Mesenteric fat pad (tissue), 1 donor: Measurements from ENCODE around the gene PGA4. TPM values are rescaled to one million over a fixed set of nuclear protein-coding genes. Genes with fewer than 3 reads are reported as not detected.

Experiments
- DNase-seq: peaks from one replicate; pipeline ENCODE4 v3.0.0-alpha.2; 2020; ENCODE audit warnings: low spot score
- total RNA-seq: library from RNA; stranded (reverse); fragmentation: NEBNext Ultra II Directional; extraction: Animal tissue kit (Norgen Biotek cat#: 25700); gene quantifications from one replicate; pipeline ENCODE4 v1.2.1, GENCODE V29; 2021
- donor health status: DM: yes; HTN: yes; CAD: no.

The PGA4 gene
- total RNA-seq, 1 donor from 2014 or later: 20.6 TPM

GRCh38 chr11:61277186-61278000, 55.2 kb downstream of the PGA4 start:
- DNase-seq: no peak

GRCh38 chr11:61278001-61278470, 55.9 kb downstream of the PGA4 start:
- DNase-seq: no peak

DNA sequence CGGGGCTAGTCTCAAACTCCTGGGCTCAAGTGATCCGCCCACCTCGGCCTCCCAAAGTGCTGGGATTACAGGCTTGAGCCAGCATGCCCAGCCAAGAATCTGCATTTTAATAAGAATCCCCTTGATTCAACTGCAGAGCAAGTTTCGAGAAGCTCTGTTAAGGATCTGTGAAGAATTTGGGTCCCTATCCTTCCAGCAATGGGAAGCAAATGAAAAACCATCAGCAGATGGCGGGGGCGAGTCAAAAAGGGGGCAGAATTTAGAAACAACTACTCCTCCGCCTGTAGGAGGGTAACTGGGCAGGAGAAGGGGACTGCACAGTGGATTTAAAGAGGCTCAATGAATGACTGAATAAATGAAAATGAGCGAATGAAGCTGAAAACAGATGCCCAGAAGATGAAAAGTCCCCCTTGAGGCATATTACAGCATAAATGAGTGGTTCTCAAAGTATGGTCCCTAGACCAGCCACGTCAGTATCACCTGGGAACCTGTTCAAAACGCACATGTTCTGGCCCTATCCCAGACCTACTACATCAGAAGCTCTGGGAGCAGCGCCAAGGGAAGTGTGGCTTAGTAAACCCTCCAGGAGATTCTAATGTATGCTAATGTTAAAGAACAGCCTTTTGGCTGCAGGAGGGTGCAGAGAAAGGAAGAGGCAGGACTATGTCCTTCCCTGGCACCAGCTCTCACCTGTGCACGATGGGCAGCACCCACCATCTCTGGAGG, 58.0 kb downstream of the PGA4 start:
- no peak for DNase-seq

DNA sequence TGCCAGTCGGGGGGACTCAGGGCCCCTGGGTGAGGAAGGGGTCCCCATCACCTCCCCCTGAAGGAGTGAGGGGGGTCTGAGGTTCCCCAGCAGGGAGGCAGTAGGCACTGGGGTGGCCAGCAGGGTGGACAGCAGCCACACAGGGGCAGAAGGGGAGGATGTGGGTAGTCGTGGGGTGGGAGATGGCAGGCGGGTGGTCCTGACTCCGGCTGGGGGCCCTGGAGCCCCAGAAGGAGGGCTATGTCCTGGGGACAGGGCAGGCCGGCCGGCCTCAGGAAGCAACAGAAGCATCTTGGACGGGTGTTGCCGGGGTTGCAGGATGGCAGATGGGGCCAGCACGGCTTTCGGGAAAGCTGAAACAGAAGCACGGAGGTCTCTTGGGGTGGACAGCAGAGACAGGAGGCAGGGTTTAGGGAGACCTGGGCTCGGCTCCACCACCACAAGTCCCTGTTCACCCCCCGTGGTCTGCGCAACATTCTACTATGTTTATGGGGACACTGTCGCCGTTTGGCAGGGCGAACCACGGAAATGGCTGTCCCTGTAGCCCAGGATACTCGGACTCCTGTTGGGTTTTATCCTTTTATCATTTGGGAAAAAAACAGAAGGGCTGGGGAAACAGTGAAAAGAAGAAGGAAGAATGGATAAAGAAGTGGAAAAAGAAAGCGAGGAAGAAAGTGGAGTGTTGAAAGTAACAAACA, 58.9 kb downstream of the PGA4 start:
- DNase-seq: no peak

Other genes starting within 250 kb of the PGA4 start
- 0.26 TPM for gene CD5, start 119.9 kb upstream of the PGA4 start, total RNA-seq
- gene VPS37C, start 60.9 kb upstream of the PGA4 start, total RNA-seq: 21.5 TPM
- gene PGA3, start 18.8 kb upstream of the PGA4 start, total RNA-seq: 47.2 TPM
- 2.6 TPM for gene PGA5, start 18.8 kb downstream of the PGA4 start, total RNA-seq
- gene VWCE, start 73.0 kb downstream of the PGA4 start, total RNA-seq: 7.7 TPM
- 195 TPM for gene DDB1, start 110.8 kb downstream of the PGA4 start, total RNA-seq
- 21.2 TPM for gene TKFC, start 110.9 kb downstream of the PGA4 start, total RNA-seq
- gene CYB561A3, start 139.5 kb downstream of the PGA4 start, total RNA-seq: 34.4 TPM
- 68.2 TPM for gene TMEM138, start 140.0 kb downstream of the PGA4 start, total RNA-seq
- 9.9 TPM for gene TMEM216, start 170.2 kb downstream of the PGA4 start, total RNA-seq
- gene CPSF7, start 207.6 kb downstream of the PGA4 start, total RNA-seq: 73.0 TPM
- 40.2 TPM for gene SDHAF2, start 207.8 kb downstream of the PGA4 start, total RNA-seq